Fibroblast of skin of right quadriceps (primary cell): ENCODE measurements around the gene ZMYND8.
"Not testable (repeated sequence)": the region's sequence is repeated elsewhere in the genome, so short reads cannot be mapped to it uniquely, and the experiment has no call there.

Experiments used
- DNase-seq: peaks from one replicate; pipeline ENCODE4 v3.0.0-alpha.2; 2013

Gene ZMYND8

GRCh38 chr20:47201074-47201730 lies 155.3 kb downstream of the ZMYND8 start:
- no peak for DNase-seq

GRCh38 chr20:47198996-47199552 lies 157.4 kb downstream of the ZMYND8 start:
- no peak for DNase-seq

- DNase-seq = no peak
Observed at GRCh38 chr20:47198254-47198671, 158.2 kb downstream of the ZMYND8 start.

- peak; percentile 61 for DNase-seq
Observed at GRCh38 chr20:47196091-47197081, 160.1 kb downstream of the ZMYND8 start.

GRCh38 chr20:47195573-47195972 lies 160.9 kb downstream of the ZMYND8 start:
- no peak for DNase-seq

GRCh38 chr20:47191956-47192355 lies 164.5 kb downstream of the ZMYND8 start:
- no peak for DNase-seq

GRCh38 chr20:47191074-47191673 lies 165.3 kb downstream of the ZMYND8 start:
- DNase-seq = no peak

- DNase-seq = peak; percentile 39
Observed at GRCh38 chr20:47189060-47189459, 167.4 kb downstream of the ZMYND8 start.

GRCh38 chr20:47188540-47188939 lies 168.0 kb downstream of the ZMYND8 start:
- DNase-seq = peak; percentile 19

- no peak for DNase-seq
Observed at GRCh38 chr20:47187450-47188195, 168.9 kb downstream of the ZMYND8 start.

- no peak for DNase-seq
Observed at GRCh38 chr20:47183367-47183766, 173.1 kb downstream of the ZMYND8 start.

GRCh38 chr20:47181056-47181862 lies 175.2 kb downstream of the ZMYND8 start:
- DNase-seq = peak; percentile 82

GRCh38 chr20:47179267-47179666 lies 177.2 kb downstream of the ZMYND8 start:
- DNase-seq = no peak

- no peak for DNase-seq
Observed at GRCh38 chr20:47178851-47179250, 177.6 kb downstream of the ZMYND8 start.

GRCh38 chr20:47178277-47178676 lies 178.2 kb downstream of the ZMYND8 start:
- DNase-seq = no peak

GRCh38 chr20:47176217-47176616 lies 180.3 kb downstream of the ZMYND8 start:
- DNase-seq = not testable (repeated sequence)

GRCh38 chr20:47175493-47175892 lies 181.0 kb downstream of the ZMYND8 start:
- no peak for DNase-seq

GRCh38 chr20:47174456-47175243 lies 181.8 kb downstream of the ZMYND8 start:
- no peak for DNase-seq

- no peak for DNase-seq
Observed at GRCh38 chr20:47173596-47174216, 182.8 kb downstream of the ZMYND8 start.

GRCh38 chr20:47172579-47172978 lies 183.9 kb downstream of the ZMYND8 start:
- no peak for DNase-seq
